ENCODE measurements around the gene MYBPC1. TPM values are rescaled to one million over a fixed set of nuclear protein-coding genes. Genes with fewer than 3 reads are reported as not detected.

The MYBPC1 gene
- total and polyA plus RNA-seq, 2 of the 13 experiments (the other 11 are each of a cell fraction or from before 2014, with no cell fraction given): 0.31 to 0.53 TPM

DNA sequence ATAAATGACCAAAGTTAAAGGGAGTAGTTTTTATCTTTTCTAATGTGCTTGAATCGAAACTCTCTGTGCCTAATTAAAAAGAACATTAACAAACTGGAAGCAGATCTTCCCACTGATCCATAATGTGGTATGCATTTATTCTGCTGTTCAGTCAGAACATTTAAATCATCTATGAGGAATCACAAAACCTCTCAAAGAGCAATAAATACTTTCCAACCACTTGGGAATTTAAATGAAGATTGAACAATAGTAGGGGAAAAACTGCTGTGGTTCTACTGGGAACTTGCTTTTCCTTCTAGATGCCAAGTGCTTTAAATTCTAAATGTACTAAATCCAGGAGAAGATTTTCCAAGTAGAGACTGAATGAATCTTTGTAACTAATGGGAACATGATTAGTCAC is 90.3 kb downstream of the MYBPC1 start (continued):
- no peak for TF ChIP-seq ZHX2 (IDR thresholded peaks at IDR 0.05; ENCODE audit: low read depth)
- no peak for TF ChIP-seq ZHX2 (CRISPR knock-in tag; IDR thresholded peaks at IDR 0.05; ENCODE audit: borderline replicate concordance)
- TF ChIP-seq DNMT3B (CRISPR knock-in tag; conservative IDR thresholded peaks at IDR 0.05): no peak
- TF ChIP-seq ZFP62 (CRISPR knock-in tag; IDR thresholded peaks at IDR 0.05): no peak
- TF ChIP-seq, protein P1, sequence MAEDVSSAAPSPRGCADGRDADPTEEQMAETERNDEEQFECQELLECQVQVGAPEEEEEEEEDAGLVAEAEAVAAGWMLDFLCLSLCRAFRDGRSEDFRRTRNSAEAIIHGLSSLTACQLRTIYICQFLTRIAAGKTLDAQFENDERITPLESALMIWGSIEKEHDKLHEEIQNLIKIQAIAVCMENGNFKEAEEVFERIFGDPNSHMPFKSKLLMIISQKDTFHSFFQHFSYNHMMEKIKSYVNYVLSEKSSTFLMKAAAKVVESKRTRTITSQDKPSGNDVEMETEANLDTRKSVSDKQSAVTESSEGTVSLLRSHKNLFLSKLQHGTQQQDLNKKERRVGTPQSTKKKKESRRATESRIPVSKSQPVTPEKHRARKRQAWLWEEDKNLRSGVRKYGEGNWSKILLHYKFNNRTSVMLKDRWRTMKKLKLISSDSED (CRISPR knock-in tag; IDR thresholded peaks at IDR 0.05): no peak
- TF ChIP-seq ZNF414 (CRISPR knock-in tag; IDR thresholded peaks at IDR 0.05): no peak
- TF ChIP-seq ZNF709 (CRISPR knock-in tag; IDR thresholded peaks at IDR 0.05): no peak
- no peak for TF ChIP-seq ZNF296 (CRISPR knock-in tag; conservative IDR thresholded peaks at IDR 0.05)
- TF ChIP-seq ZZZ3 (CRISPR knock-in tag; IDR thresholded peaks at IDR 0.05; ENCODE audit: borderline replicate concordance): no peak
- TF ChIP-seq PLSCR1 (CRISPR knock-in tag; IDR thresholded peaks at IDR 0.05; ENCODE audit: borderline replicate concordance): no peak
- TF ChIP-seq BCL6 (CRISPR knock-in tag; IDR thresholded peaks at IDR 0.05): no peak
- no peak for TF ChIP-seq MAFF (IDR thresholded peaks at IDR 0.05; ENCODE audit: low read depth, low read length)
- TF ChIP-seq NR3C1 (CRISPR knock-in tag; IDR thresholded peaks at IDR 0.05): no peak
- no peak for TF ChIP-seq SNAI1 (CRISPR knock-in tag; IDR thresholded peaks at IDR 0.05; ENCODE audit: borderline replicate concordance)
- TF ChIP-seq ZNF121 (CRISPR knock-in tag; IDR thresholded peaks at IDR 0.05): no peak
